ENCODE data around the gene SMC5.

- TF ChIP-seq CTCF (IDR thresholded peaks at IDR 0.05; ENCODE audit: insufficient read depth, low read depth, low read length) (no peak), EZH2 (IDR thresholded peaks at IDR 0.05; ENCODE audit: insufficient read depth, low read length) (no peak)
Observed at GRCh38 chr9:70260606-70261005, 1.8 kb downstream of the SMC5 start.
